ENCODE results near the gene MPZL1.

MPZL1 gene

DNA sequence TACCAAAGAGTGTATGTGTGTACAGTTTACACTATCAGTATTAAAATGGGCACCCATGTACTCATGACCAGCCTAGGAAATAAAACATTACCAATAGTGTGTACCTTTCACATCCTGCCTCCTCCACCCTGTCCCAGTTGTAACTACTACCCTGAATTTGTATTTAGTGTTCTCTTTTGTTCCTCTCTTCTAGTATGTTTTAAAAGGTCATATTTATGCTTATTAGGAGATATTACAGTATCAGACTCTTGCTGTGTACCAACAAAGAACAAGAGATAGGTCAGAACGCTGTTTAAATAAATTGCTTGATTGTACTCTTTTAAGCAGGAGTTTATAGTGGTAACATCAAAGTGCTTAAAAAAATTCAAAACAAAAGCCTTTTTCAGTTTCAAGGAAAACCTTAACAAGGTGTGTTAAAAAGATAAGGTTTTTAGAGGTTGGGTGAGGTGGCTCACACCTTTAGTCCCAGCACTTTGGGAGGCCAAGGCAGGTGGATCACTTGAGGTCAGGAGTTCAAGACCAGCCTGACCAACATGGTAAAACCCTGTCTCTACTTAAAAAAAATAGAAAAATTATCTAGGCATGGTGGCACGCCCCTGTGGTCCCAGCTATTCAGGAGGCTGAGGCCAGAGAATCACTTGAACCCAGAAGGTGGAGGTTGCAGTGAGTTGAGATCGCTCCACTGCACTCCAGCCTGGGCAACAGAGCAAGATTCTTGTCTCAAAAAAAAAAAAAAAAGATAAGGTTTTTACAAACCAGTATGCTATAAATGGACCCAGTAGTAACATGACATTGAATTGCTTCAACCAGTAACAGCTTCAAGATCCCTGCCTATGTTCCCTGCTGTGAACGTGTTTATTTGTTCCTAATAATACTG is 35.9 kb downstream of the MPZL1 start:
- Histone ChIP-seq H3K4me3 (no peak overlapping the region), H3K27ac (no peak overlapping the region)
- no peak for DNase-seq (ENCODE audit: low spot score)
- TF ChIP-seq, protein P1, sequence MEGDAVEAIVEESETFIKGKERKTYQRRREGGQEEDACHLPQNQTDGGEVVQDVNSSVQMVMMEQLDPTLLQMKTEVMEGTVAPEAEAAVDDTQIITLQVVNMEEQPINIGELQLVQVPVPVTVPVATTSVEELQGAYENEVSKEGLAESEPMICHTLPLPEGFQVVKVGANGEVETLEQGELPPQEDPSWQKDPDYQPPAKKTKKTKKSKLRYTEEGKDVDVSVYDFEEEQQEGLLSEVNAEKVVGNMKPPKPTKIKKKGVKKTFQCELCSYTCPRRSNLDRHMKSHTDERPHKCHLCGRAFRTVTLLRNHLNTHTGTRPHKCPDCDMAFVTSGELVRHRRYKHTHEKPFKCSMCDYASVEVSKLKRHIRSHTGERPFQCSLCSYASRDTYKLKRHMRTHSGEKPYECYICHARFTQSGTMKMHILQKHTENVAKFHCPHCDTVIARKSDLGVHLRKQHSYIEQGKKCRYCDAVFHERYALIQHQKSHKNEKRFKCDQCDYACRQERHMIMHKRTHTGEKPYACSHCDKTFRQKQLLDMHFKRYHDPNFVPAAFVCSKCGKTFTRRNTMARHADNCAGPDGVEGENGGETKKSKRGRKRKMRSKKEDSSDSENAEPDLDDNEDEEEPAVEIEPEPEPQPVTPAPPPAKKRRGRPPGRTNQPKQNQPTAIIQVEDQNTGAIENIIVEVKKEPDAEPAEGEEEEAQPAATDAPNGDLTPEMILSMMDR (IDR thresholded peaks at IDR 0.05) = no peak

DNA sequence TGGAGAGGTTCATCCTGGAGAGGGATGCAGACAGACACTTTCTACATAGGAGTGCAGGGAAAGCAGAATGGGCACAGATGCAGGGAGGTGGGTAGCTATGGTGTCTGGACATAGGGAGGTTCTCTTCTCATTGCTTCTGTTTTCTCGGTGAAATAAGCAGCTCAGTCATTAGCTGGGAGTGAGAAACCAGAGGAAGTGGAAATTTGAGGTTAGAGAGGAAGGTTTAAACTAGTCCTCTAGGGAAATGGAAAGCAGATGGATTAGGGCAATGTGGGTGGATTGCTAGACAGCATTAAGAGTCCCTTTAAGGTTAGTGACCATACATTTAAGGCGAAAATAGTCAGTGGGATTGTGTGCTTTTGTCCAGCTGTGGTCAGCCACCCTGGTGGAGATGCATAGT is 39.6 kb downstream of the MPZL1 start:
- Histone ChIP-seq H3K27ac (no peak overlapping the region), H3K4me3 (no peak overlapping the region)
- no peak for DNase-seq (ENCODE audit: low spot score)
- TF ChIP-seq, protein P1 (IDR thresholded peaks at IDR 0.05) = no peak

DNA sequence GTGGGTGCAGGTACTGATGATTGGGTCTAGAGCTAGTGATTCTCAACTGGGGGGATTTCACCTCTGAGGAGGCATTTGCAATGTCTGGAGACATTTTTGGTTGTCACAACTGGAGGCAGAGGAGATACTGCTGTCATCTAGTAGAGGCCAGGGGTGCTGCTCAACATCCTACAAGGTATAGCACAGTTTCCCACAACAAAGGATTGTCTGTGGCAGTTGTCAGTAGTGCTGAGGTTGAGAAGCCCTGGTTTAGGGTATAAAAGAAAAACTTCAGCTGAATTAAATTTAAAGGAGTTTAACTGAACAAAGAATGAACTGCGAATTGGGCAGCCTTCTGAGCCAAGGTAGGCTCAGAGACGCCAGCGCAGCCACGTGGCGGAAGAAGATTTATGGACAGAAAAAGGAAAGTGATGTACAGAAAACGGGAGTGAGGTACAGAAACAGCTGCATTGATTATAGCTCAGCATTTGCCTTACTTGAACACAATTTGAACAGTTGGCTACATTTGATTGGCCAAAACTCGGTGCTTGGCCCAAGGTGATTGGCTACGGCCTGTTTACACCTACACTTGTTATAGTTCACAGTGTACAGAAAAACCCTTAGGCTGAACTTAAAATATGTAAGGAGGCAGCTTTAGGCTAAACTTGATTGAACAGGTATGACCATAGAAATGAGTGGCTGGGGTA is 40.4 kb downstream of the MPZL1 start:
- no peak for DNase-seq (ENCODE audit: low spot score)
- Histone ChIP-seq H3K27ac (no peak overlapping the region), H3K4me3 (no peak overlapping the region)
- TF ChIP-seq, protein P1 (IDR thresholded peaks at IDR 0.05) = no peak

DNA sequence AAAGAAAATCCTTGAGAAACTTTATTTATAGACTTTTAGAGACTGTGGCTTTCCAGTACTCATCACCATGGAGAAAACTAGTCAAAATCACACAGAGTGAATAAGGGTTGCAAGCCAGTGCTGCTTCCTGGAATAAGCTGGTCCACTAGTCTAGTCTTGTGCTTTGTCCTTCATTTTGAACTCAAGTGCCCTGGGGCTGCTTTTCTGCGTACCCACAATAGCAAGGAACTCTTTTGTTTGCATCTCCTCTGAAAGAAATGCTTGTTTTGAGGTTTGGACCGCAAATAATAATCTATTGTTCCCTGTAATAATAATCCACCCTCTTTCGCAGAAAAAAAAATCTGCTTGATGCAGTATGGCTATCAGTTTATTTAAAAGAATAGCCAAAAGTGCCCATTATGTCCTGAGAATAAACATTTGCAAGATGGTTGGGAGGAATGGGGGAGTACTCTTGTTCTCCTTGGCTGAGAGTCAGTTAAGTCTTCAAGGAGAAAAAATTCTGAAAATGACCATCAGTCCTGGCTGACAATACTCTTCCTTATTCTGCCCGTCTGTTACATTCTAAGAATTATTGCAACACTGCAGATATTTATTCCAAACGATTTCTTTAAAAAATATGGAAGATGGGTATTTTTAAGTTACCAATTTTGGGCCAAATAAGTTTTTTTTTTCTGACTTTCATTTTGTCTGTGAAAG is 41.9 kb downstream of the MPZL1 start:
- TF ChIP-seq, protein P1 (IDR thresholded peaks at IDR 0.05) = no peak
- Histone ChIP-seq H3K27ac (no peak overlapping the region), H3K4me3 (no peak overlapping the region)
- DNase-seq (ENCODE audit: low spot score) = no peak

DNA sequence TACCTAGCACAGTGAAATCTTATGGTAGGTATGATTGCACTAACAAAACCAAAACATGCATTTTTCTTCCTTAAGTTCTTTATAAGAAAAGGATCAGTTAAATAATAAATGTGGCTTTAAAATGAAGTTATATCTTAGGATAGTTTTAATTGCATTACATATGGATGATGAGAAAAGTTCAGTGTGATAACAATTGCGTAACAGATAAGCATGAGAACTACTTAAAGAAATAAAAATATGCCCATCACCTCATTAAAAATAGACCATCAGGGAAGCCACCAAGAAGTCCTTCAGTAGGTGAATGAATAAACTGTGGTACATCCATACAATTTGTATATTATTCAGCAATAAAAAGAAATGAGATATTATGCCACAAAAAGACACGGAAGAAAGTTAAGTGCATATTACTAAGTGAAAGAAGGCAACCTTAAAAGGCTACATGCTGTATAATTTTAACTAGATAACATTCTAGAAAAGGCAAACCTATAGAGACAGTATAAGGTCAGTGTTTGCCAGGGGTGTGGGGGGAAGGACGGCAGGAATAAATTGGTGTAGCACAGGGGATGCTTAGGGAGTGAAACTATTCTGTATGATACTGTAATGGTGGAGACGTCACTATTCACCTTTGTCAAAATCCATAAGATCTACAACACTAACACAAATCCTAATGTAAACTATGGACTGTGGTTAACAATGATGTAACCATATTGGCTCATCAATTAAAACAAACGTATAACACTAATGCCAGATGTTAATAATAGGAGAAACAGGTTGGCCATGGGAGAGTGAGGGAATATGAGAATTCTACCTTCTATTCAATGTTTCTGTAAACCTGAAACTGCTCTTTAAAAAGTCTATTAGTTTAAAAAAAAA is 42.9 kb downstream of the MPZL1 start:
- Histone ChIP-seq H3K4me3 (no peak overlapping the region), H3K27ac (no peak overlapping the region)
- TF ChIP-seq, protein P1 (IDR thresholded peaks at IDR 0.05) = no peak
- DNase-seq (ENCODE audit: low spot score) = no peak

DNA sequence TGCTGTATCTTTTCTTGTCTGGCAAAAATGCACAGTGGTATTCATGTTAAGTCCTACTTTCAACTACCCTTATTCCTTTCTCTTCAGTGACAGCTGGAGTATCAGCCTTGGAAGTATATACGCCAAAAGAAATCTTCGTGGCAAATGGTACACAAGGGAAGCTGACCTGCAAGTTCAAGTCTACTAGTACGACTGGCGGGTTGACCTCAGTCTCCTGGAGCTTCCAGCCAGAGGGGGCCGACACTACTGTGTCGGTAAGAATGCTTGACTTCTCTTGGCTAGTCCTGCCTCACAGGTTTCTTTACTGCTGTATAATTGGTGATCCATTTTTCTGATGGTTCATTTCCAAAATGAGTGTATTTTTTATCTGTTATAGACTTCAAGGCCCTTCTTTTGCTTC is 43.7 kb downstream of the MPZL1 start:
- H3K27ac ChIP-seq = no peak overlapping the region
- DNase-seq (ENCODE audit: low spot score) = no peak
- no peak overlapping the region for H3K4me3 ChIP-seq
- TF ChIP-seq, protein P1 (IDR thresholded peaks at IDR 0.05) = no peak

Data from coronary artery (tissue), 2 donors.